ENCODE data around the gene FASTKD3. TPM values are rescaled to one million over a fixed set of nuclear protein-coding genes. Genes with fewer than 3 reads are reported as not detected.

Gene FASTKD3
- total and polyA plus RNA-seq, 2 donors = 14.4 to 26.7 TPM

DNA sequence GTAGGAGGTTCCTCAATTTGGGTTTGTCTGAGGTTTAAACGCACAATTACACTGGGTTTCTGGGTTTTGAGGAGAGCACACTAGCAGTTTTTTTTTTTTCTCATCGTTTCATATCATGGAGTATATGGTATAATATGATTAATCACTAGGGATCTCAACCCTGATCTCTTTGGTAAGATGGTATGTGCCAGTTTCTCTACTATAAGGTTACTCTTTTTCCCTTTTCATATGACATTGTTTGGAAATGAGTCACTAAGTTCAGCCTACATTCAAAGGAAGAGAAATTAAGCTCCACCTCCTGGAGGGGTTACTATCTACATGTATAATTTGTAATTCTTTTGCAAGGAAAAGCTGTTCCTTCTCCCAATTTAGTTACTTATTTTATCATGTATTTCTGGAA lies 35.3 kb upstream of the FASTKD3 start:
- Histone ChIP-seq H3K9me3 (ENCODE audit: control insufficient read depth in 2 of 2, insufficient read depth in 1 of 2, low read length in 1 of 2) (no peaks in the 10 kb centered on the region), H3K27ac (ENCODE audit: low read depth in 1 of 2, low read length in 1 of 2) (no peak overlapping the region), H3K27me3 (ENCODE audit: control insufficient read depth in 2 of 2, insufficient read depth in 1 of 2, low read length in 1 of 2) (no peaks in the 10 kb centered on the region), H3K4me1 (ENCODE audit: control insufficient read depth in 2 of 2, insufficient read depth in 2 of 2, low read length in 2 of 2) (no peaks in the 10 kb centered on the region), H3K4me3 (ENCODE audit: low read length in 2 of 2) (no peak overlapping the region), H3K36me3 (ENCODE audit: control insufficient read depth in 2 of 2, insufficient read depth in 2 of 2, low read length in 1 of 2) (peaks cover 17 to 22% of the 10 kb centered on the region in 2 donors)
- no peak for DNase-seq (ENCODE audit: low read depth in 6 of 9, low spot score in 9 of 9)
- WGBS = 95% methylated on average over 2 of the region's 2 CpGs

GRCh38 chr5:7902666-7903625 lies 34.1 kb upstream of the FASTKD3 start:
- H3K9me3 ChIP-seq (ENCODE audit: control insufficient read depth in 2 of 2, insufficient read depth in 1 of 2, low read length in 1 of 2) = no peaks in the 10 kb centered on the region
- no peaks in the 10 kb centered on the region for H3K27me3 ChIP-seq (ENCODE audit: control insufficient read depth in 2 of 2, insufficient read depth in 1 of 2, low read length in 1 of 2)
- H3K4me3 ChIP-seq (ENCODE audit: low read length in 2 of 2) = no peak overlapping the region
- no peaks in the 10 kb centered on the region for H3K4me1 ChIP-seq (ENCODE audit: control insufficient read depth in 2 of 2, insufficient read depth in 2 of 2, low read length in 2 of 2)
- no peak for DNase-seq (ENCODE audit: low read depth in 6 of 9, low spot score in 9 of 9)
- no peak overlapping the region for H3K27ac ChIP-seq (ENCODE audit: low read depth in 1 of 2, low read length in 1 of 2)
- WGBS = 97% methylated on average over 9 of the region's 9 CpGs
- peaks cover 28 to 31% of the 10 kb centered on the region in 2 donors for H3K36me3 ChIP-seq (ENCODE audit: control insufficient read depth in 2 of 2, insufficient read depth in 2 of 2, low read length in 1 of 2)

- Histone ChIP-seq H3K4me1 (ENCODE audit: control insufficient read depth in 2 of 2, insufficient read depth in 2 of 2, low read length in 2 of 2) (no peaks in the 10 kb centered on the region), H3K27ac (ENCODE audit: low read depth in 1 of 2, low read length in 1 of 2) (no peak overlapping the region), H3K9me3 (ENCODE audit: control insufficient read depth in 2 of 2, insufficient read depth in 1 of 2, low read length in 1 of 2) (no peaks in the 10 kb centered on the region), H3K36me3 (ENCODE audit: control insufficient read depth in 2 of 2, insufficient read depth in 2 of 2, low read length in 1 of 2) (peaks cover 28 to 31% of the 10 kb centered on the region in 2 donors), H3K27me3 (ENCODE audit: control insufficient read depth in 2 of 2, insufficient read depth in 1 of 2, low read length in 1 of 2) (no peaks in the 10 kb centered on the region), H3K4me3 (ENCODE audit: low read length in 2 of 2) (no peak overlapping the region)
- no peak for DNase-seq (ENCODE audit: low read depth in 6 of 9, low spot score in 9 of 9)
- WGBS = 97% methylated on average over 3 of the region's 3 CpGs
These were observed 33.4 kb upstream of the FASTKD3 start for GRCh38 chr5:7902201-7902600.

DNA sequence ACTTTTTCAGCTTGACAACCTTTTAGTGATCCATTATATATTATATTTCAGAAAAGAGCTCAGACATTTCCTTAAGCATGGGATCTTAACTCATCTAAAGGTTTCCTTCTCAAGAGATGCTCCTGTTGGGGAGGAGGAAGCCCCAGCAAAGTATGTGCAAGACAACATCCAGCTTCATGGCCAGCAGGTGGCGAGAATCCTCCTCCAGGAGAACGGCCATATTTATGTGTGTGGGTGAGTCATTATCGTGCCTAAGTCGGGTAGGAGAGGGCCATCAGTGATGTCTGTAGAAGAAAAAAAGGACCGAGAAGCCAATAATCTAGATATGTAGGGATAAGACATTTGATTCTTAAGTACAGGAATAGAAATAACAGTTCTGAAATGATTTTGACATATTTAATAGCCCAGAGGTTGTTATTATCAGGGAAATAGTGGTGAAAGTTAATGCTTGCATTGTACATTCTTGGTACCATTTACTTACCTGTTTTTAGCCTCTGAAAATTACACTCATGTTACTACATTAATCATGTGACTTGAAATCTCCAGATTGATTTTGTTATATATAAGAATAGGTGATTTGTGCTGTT lies 28.3 kb upstream of the FASTKD3 start:
- 93% methylated on average over 5 of the region's 5 CpGs for WGBS
- no peak overlapping the region for H3K27ac ChIP-seq (ENCODE audit: low read depth in 1 of 2, low read length in 1 of 2)
- H3K27me3 ChIP-seq (ENCODE audit: control insufficient read depth in 2 of 2, insufficient read depth in 1 of 2, low read length in 1 of 2) = no peaks in the 10 kb centered on the region
- H3K4me1 ChIP-seq (ENCODE audit: control insufficient read depth in 2 of 2, insufficient read depth in 2 of 2, low read length in 2 of 2) = no peaks in the 10 kb centered on the region
- no peak overlapping the region for H3K4me3 ChIP-seq (ENCODE audit: low read length in 2 of 2)
- peaks cover 44 to 54% of the 10 kb centered on the region in 2 donors for H3K36me3 ChIP-seq (ENCODE audit: control insufficient read depth in 2 of 2, insufficient read depth in 2 of 2, low read length in 1 of 2)
- DNase-seq (ENCODE audit: low read depth in 6 of 9, low spot score in 9 of 9) = peak in 1 of 9 donors; percentile 4
- no peaks in the 10 kb centered on the region for H3K9me3 ChIP-seq (ENCODE audit: control insufficient read depth in 2 of 2, insufficient read depth in 1 of 2, low read length in 1 of 2)

- no peak for DNase-seq (ENCODE audit: low read depth in 6 of 9, low spot score in 9 of 9)
- Histone ChIP-seq H3K4me3 (ENCODE audit: low read length in 2 of 2) (no peak overlapping the region), H3K36me3 (ENCODE audit: control insufficient read depth in 2 of 2, insufficient read depth in 2 of 2, low read length in 1 of 2) (peaks cover 43 to 59% of the 10 kb centered on the region in 2 donors)
These were observed 26.0 kb upstream of the FASTKD3 start for GRCh38 chr5:7894860-7895259.

DNA sequence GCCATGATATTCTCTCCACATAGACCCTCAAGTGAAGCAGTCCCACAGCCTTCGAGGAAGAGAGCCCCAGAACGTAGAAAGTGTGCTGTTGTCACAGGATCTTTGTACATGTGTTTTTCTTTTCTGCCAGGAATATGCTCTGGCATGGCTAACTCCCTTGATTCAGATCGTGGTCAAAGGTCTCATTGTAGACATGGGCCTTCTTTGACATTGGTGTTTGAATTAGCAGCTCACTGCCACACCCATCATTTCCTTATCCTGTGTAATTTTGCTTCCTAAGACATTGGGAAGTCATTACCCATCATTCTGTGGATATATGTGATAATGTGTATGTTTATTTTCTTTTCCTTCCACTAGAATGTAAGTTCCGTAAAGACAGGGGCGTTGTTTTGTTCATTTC lies 25.6 kb upstream of the FASTKD3 start:
- no peak for DNase-seq (ENCODE audit: low read depth in 6 of 9, low spot score in 9 of 9)
- Histone ChIP-seq H3K27ac (ENCODE audit: low read depth in 1 of 2, low read length in 1 of 2) (no peak overlapping the region), H3K27me3 (ENCODE audit: control insufficient read depth in 2 of 2, insufficient read depth in 1 of 2, low read length in 1 of 2) (no peaks in the 10 kb centered on the region), H3K9me3 (ENCODE audit: control insufficient read depth in 2 of 2, insufficient read depth in 1 of 2, low read length in 1 of 2) (no peaks in the 10 kb centered on the region), H3K4me1 (ENCODE audit: control insufficient read depth in 2 of 2, insufficient read depth in 2 of 2, low read length in 2 of 2) (no peaks in the 10 kb centered on the region), H3K4me3 (ENCODE audit: low read length in 2 of 2) (no peak overlapping the region), H3K36me3 (ENCODE audit: control insufficient read depth in 2 of 2, insufficient read depth in 2 of 2, low read length in 1 of 2) (peaks cover 44 to 59% of the 10 kb centered on the region in 2 donors)
- WGBS = 97% methylated on average over 5 of the region's 5 CpGs

More at GRCh38 chr5:7894860-7895259, 26.0 kb upstream of the FASTKD3 start:
- Histone ChIP-seq H3K27ac (ENCODE audit: low read depth in 1 of 2, low read length in 1 of 2) (no peak overlapping the region), H3K4me1 (ENCODE audit: control insufficient read depth in 2 of 2, insufficient read depth in 2 of 2, low read length in 2 of 2) (no peaks in the 10 kb centered on the region), H3K9me3 (ENCODE audit: control insufficient read depth in 2 of 2, insufficient read depth in 1 of 2, low read length in 1 of 2) (no peaks in the 10 kb centered on the region), H3K27me3 (ENCODE audit: control insufficient read depth in 2 of 2, insufficient read depth in 1 of 2, low read length in 1 of 2) (no peaks in the 10 kb centered on the region)
- 96% methylated on average over 2 of the region's 2 CpGs for WGBS

DNA sequence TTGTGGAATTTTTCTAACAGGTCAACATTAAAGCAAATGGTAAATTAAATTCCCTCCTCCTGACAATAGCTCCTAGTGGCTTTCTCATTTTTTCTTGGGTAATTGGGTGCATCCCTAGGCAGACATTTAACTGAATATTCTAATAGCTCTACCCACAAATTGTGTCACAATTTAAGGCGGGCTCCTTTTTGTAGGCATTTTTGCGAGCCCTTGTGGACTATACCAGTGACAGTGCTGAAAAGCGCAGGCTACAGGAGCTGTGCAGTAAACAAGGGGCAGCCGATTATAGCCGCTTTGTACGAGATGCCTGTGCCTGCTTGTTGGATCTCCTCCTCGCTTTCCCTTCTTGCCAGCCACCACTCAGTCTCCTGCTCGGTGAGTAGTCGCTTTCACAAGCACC lies 20.1 kb upstream of the FASTKD3 start:
- no peak for DNase-seq (ENCODE audit: low read depth in 6 of 9, low spot score in 9 of 9)
- no peak overlapping the region for H3K4me3 ChIP-seq (ENCODE audit: low read length in 2 of 2)
- no peaks in the 10 kb centered on the region for H3K9me3 ChIP-seq (ENCODE audit: control insufficient read depth in 2 of 2, insufficient read depth in 1 of 2, low read length in 1 of 2)
- no peaks in the 10 kb centered on the region for H3K4me1 ChIP-seq (ENCODE audit: control insufficient read depth in 2 of 2, insufficient read depth in 2 of 2, low read length in 2 of 2)
- peaks cover 37 to 54% of the 10 kb centered on the region in 2 donors for H3K36me3 ChIP-seq (ENCODE audit: control insufficient read depth in 2 of 2, insufficient read depth in 2 of 2, low read length in 1 of 2)
- 98% methylated on average over 9 of the region's 9 CpGs for WGBS
- no peaks in the 10 kb centered on the region for H3K27me3 ChIP-seq (ENCODE audit: control insufficient read depth in 2 of 2, insufficient read depth in 1 of 2, low read length in 1 of 2)
- H3K27ac ChIP-seq (ENCODE audit: low read depth in 1 of 2, low read length in 1 of 2) = no peak overlapping the region

DNA sequence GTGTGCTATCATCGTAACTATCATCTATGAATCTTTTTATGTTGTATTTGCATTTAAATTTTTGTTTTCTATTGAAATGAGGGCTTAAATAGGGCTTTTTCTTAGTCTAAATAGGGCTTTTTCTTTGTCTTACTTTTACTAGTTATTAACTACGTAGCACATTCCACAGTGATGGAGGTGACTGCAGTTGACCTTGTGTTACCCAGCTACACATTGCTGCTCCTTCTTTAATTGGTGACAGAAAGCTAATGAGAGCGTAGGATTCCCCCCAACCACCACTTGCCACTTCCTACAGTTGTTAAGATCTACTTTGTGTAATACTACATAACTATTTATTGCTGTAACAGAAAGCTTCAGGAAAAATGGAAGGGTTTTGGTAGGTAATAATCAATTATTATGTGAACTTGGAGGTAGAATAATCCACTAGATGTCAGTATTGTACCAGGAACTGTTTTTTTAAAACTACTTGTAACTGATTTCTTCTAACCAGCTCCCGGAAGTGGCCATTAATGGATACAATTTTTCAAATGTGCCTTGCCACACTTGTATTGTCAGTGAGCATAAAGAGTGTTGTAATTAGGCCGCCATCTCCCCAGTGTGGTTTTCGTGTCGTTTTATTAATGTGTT lies 18.1 kb upstream of the FASTKD3 start:
- WGBS = 89% methylated on average over 7 of the region's 7 CpGs
- Histone ChIP-seq H3K4me1 (ENCODE audit: control insufficient read depth in 2 of 2, insufficient read depth in 2 of 2, low read length in 2 of 2) (no peaks in the 10 kb centered on the region), H3K9me3 (ENCODE audit: control insufficient read depth in 2 of 2, insufficient read depth in 1 of 2, low read length in 1 of 2) (no peaks in the 10 kb centered on the region), H3K4me3 (ENCODE audit: low read length in 2 of 2) (no peak overlapping the region), H3K27me3 (ENCODE audit: control insufficient read depth in 2 of 2, insufficient read depth in 1 of 2, low read length in 1 of 2) (no peaks in the 10 kb centered on the region), H3K36me3 (ENCODE audit: control insufficient read depth in 2 of 2, insufficient read depth in 2 of 2, low read length in 1 of 2) (peaks cover 39 to 51% of the 10 kb centered on the region in 2 donors), H3K27ac (ENCODE audit: low read depth in 1 of 2, low read length in 1 of 2) (no peak overlapping the region)
- peak in 2 of 9 donors; percentile 10 to 32 for DNase-seq (ENCODE audit: low read depth in 6 of 9, low spot score in 9 of 9)
